ENCODE data around the gene ORAI2.
"Not testable (repeated sequence)": the region's sequence is repeated elsewhere in the genome, so short reads cannot be mapped to it uniquely, and the experiment has no call there.

ORAI2 gene

GRCh38 chr7:102469351-102469971, 36.1 kb downstream of the ORAI2 start:
- DNase-seq (ENCODE audit: low spot score) = no peak

- DNase-seq (ENCODE audit: low spot score) = no peak
Measured at GRCh38 chr7:102469972-102470825, 36.8 kb downstream of the ORAI2 start.

GRCh38 chr7:102471791-102472125, 38.4 kb downstream of the ORAI2 start:
- DNase-seq (ENCODE audit: low spot score) = no peak

GRCh38 chr7:102472126-102473041, 39.0 kb downstream of the ORAI2 start:
- DNase-seq (ENCODE audit: low spot score) = no peak

- no peak for DNase-seq (ENCODE audit: low spot score)
Measured at GRCh38 chr7:102473271-102473991, 40.1 kb downstream of the ORAI2 start.

GRCh38 chr7:102474116-102474515, 40.7 kb downstream of the ORAI2 start:
- not testable (repeated sequence) for DNase-seq (ENCODE audit: low spot score)

GRCh38 chr7:102474736-102475435, 41.5 kb downstream of the ORAI2 start:
- DNase-seq (ENCODE audit: low spot score) = not testable (repeated sequence)

- not testable (repeated sequence) for DNase-seq (ENCODE audit: low spot score)
Measured at GRCh38 chr7:102478314-102479208, 45.2 kb downstream of the ORAI2 start, which contains the start of gene POLR2J. POLR2J (minus strand) TSS chr7:102478922; CDS start chr7:102478860, 62 bp downstream.

GRCh38 chr7:102479209-102479584, 45.8 kb downstream of the ORAI2 start:
- DNase-seq (ENCODE audit: low spot score) = not testable (repeated sequence)

GRCh38 chr7:102479982-102480637, 46.7 kb downstream of the ORAI2 start:
- not testable (repeated sequence) for DNase-seq (ENCODE audit: low spot score)

GRCh38 chr7:102481962-102482361, 48.6 kb downstream of the ORAI2 start:
- not testable (repeated sequence) for DNase-seq (ENCODE audit: low spot score)

- DNase-seq (ENCODE audit: low spot score) = not testable (repeated sequence)
Measured at GRCh38 chr7:102484317-102484716, 50.9 kb downstream of the ORAI2 start.

GRCh38 chr7:102490529-102491075, 57.2 kb downstream of the ORAI2 start:
- DNase-seq (ENCODE audit: low spot score) = not testable (repeated sequence)

- not testable (repeated sequence) for DNase-seq (ENCODE audit: low spot score)
Measured at GRCh38 chr7:102493220-102493935, 60.0 kb downstream of the ORAI2 start.

- DNase-seq (ENCODE audit: low spot score) = not testable (repeated sequence)
Measured at GRCh38 chr7:102494026-102494425, 60.7 kb downstream of the ORAI2 start.

GRCh38 chr7:102494473-102495149, 61.2 kb downstream of the ORAI2 start:
- DNase-seq (ENCODE audit: low spot score) = not testable (repeated sequence)

GRCh38 chr7:102496861-102497260, 63.5 kb downstream of the ORAI2 start:
- DNase-seq (ENCODE audit: low spot score) = not testable (repeated sequence)

- not testable (repeated sequence) for DNase-seq (ENCODE audit: low spot score)
Measured at GRCh38 chr7:102497308-102497707, 63.9 kb downstream of the ORAI2 start.
